Pancreas (tissue), 10 donors: ENCODE data around the gene CST9. TPM values are rescaled to one million over a fixed set of nuclear protein-coding genes. Genes with fewer than 3 reads are reported as not detected.

ENCODE experiments used
- ATAC-seq, 4 donors: fragments of 200-7000 bp; cut with Tn5 transposase; one replicate each; pipeline versions ENCODE4 v1.8.0 to v1.9.1; 2020; ENCODE audit warnings: mild to moderate bottlenecking in 4 of 4, moderate library complexity in 4 of 4
- DNase-seq, 6 donors: peaks; one replicate each; pipeline ENCODE4 v3.0.0-alpha.2; 2020
- FAIRE-seq: peaks from 2 replicates; lab custom pipeline; 2012; peaks lifted over from hg19 to GRCh38; lab: Jason Lieb, UNC
- H3K27ac ChIP-seq, 4 donors: fragments of 200-600 bp; sonication (generic); 1 replicate in 3 of 4; 2 replicates in 1 of 4; pipeline versions ENCODE4 v1.5.0 to v1.8.0; 2020
- H3K27me3 ChIP-seq, 4 donors: fragments of 200-600 bp; one replicate each; pipeline ENCODE4 v1.8.0; 2021
- H3K36me3 ChIP-seq, 3 donors: fragments of 200-600 bp; sonication (generic) in 1 of 3; one replicate each; pipeline versions ENCODE4 v1.5.0 to v1.8.0; 2020 to 2021
- H3K4me1 ChIP-seq, 3 donors: fragments of 200-600 bp; one replicate each; pipeline ENCODE4 v1.8.0; 2021
- H3K4me3 ChIP-seq, 4 donors: fragments of 200-600 bp; sonication (generic) in 2 of 4; one replicate each; pipeline versions ENCODE4 v1.5.0 to v1.8.0; 2020 to 2021
- H3K9me3 ChIP-seq, 4 donors: fragments of 200-600 bp; one replicate each; pipeline ENCODE4 v1.8.0; 2021
- WGBS, 2 donors: extraction: QIAGEN DNeasy Blood & Tissue Kit; methylation state at CpG; one replicate each; pipeline ENCODE4 v1.1.7; 2013; 5-methylcytosine and 5-hydroxymethylcytosine counted together
- intact Hi-C, 3 donors: fragments of 100-400 bp; cut with DNase I; formaldehyde crosslinking; loops; one replicate each; pipeline versions ENCODE4 v1.11.1 to v1.14.2; 2022
- polyA plus RNA-seq, 2 donors: library from polyadenylated mRNA; stranded (reverse); fragments of 200-250 nt; gene quantifications; one replicate each; pipeline ENCODE4 v1.2.3, GENCODE V29; 2013
- total RNA-seq, 6 donors: library from RNA; stranded (reverse); fragmentation: NEBNext Ultra II Directional in 4 of 6; extraction: Animal tissue kit (Norgen Biotek cat#: 25700) in 4 of 6; gene quantifications; one replicate each; pipeline versions ENCODE4 v1.2.1 to v1.2.4, GENCODE V29; 2021 to 2023
- TF ChIP-seq, protein P1 (sequence below), 4 donors: fragments of 200-600 bp; sonication (generic) in 3 of 4; IDR thresholded peaks; one replicate each; pipeline versions ENCODE4 v1.5.0 to v1.8.0; 2021; ENCODE audit warnings: antibody characterized with exemption in 4 of 4
- donor health status: healthy with polysubstance abuse.
- donor health status: DM: no; HTN: no; CAD: no; lungs with moderate emphysema.
- donor health status: DM: no; HTN: no; CAD: no.
- donor health status: control.
- donor health status: control.
- donor health status: Bipolar disorder and iron deficiency.
- donor health status: DM: yes; HTN: yes; CAD: no.
- donor health status: DM: no; HTN: no; CAD: no.
- donor health status: DM: no; HTN: no; CAD: no.
- donor health status: DM: yes; HTN: yes; CAD: no.

The CST9 gene
- total and polyA plus RNA-seq, 8 donors, result not detected

DNA sequence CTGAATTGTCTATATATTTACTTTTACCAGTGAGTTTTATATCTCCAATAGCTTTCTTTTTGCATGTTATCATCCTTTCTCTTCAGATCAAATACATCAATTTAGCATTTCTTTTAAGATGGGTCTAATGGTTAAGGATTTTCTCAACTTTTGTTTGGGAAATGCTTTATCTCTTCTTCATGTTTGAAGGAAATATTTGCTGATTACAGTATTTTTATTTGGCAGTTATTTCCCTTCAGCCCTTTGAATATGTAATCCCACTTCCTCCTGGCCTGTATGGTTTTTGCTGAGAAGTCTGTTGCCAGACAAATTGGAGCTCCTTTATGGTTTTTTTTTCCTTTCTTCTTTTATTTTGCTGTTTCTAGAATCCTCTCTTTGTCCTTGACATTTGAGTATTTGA is 30.7 kb downstream of the CST9 start:
- no peak for ATAC-seq
- Histone ChIP-seq H3K27me3 (peaks cover 0 to 4% (median 0%) of the 10 kb centered on the region in 4 donors), H3K4me1 (no peaks in the 10 kb centered on the region), H3K9me3 (no peaks in the 10 kb centered on the region), H3K27ac (no peak overlapping the region), H3K36me3 (no peaks in the 10 kb centered on the region), H3K4me3 (no peak overlapping the region)
- TF ChIP-seq, protein P1, sequence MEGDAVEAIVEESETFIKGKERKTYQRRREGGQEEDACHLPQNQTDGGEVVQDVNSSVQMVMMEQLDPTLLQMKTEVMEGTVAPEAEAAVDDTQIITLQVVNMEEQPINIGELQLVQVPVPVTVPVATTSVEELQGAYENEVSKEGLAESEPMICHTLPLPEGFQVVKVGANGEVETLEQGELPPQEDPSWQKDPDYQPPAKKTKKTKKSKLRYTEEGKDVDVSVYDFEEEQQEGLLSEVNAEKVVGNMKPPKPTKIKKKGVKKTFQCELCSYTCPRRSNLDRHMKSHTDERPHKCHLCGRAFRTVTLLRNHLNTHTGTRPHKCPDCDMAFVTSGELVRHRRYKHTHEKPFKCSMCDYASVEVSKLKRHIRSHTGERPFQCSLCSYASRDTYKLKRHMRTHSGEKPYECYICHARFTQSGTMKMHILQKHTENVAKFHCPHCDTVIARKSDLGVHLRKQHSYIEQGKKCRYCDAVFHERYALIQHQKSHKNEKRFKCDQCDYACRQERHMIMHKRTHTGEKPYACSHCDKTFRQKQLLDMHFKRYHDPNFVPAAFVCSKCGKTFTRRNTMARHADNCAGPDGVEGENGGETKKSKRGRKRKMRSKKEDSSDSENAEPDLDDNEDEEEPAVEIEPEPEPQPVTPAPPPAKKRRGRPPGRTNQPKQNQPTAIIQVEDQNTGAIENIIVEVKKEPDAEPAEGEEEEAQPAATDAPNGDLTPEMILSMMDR (IDR thresholded peaks at IDR 0.05), result no peak
- intact Hi-C loops, result no loop called here
- no peak for FAIRE-seq
- DNase-seq, result no peak

DNA sequence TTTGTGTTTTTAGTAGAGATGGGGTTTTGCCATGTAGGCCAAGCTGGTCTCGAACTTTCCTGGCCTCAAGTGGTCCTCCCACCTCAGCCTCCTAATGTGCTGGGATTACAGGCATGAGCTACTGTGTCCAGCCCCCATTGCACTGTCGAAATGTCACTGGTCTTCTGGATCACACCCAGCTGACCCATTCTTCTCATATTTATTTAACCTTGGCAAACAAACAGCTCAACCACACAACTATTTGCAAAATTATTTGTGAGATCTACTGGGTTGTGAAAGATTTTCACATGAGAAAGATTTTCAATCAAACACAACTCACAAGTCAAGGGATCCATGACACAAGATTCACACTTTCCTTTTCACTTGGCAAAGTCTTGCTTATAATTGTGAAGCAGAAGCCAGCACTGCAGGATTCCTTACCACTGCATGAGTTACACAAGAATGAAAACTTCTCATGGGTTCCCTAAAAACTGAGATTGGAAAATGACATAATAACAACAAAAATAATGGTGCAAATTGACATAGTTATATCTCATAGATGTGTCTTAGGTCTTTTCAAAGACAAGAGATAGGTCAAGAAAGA is 35.4 kb downstream of the CST9 start:
- Histone ChIP-seq H3K9me3 (no peaks in the 10 kb centered on the region), H3K4me3 (no peak overlapping the region), H3K36me3 (no peaks in the 10 kb centered on the region), H3K27ac (no peak overlapping the region), H3K27me3 (no peaks in the 10 kb centered on the region), H3K4me1 (no peaks in the 10 kb centered on the region)
- no peak for FAIRE-seq
- TF ChIP-seq, protein P1 (IDR thresholded peaks at IDR 0.05), result no peak
- no peak for ATAC-seq
- DNase-seq, result no peak
- intact Hi-C loops, result no loop called here
- WGBS, 2 donors, result 45 to 56% methylated on average over 2 of the region's 2 CpGs

DNA sequence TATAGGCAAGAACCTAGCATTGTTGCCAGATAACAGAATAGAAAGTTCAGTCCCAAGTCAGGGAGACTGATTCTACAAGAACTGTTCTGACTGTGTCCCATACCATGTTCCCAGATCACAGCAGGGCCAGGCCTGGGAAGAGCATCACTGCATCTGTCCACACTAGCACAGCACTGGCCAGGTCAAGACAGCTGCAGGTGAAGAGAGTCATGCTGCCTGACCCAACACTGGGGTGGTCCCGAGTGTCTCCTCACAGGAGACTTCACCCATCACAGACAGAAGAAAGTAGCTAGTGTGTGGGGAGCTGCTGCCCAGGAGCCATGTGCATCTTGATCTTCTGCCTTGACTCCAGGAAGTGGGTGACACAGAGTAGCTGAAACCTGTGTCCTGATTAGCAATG is 36.1 kb downstream of the CST9 start:
- H3K27me3 ChIP-seq, result no peaks in the 10 kb centered on the region
- ATAC-seq (no peak), FAIRE-seq (no peak), DNase-seq (peak in 1 of 6 donors; percentile 19)
- H3K4me3 ChIP-seq, result no peak overlapping the region
- intact Hi-C loops, result no loop called here
- H3K4me1 ChIP-seq, result no peaks in the 10 kb centered on the region
- no peaks in the 10 kb centered on the region for H3K36me3 ChIP-seq
- 53 to 62% methylated on average over 1 of the region's 1 CpG for WGBS, 2 donors
- TF ChIP-seq, protein P1 (IDR thresholded peaks at IDR 0.05), result no peak
- H3K27ac ChIP-seq, result no peak overlapping the region
- H3K9me3 ChIP-seq, result no peaks in the 10 kb centered on the region

DNA sequence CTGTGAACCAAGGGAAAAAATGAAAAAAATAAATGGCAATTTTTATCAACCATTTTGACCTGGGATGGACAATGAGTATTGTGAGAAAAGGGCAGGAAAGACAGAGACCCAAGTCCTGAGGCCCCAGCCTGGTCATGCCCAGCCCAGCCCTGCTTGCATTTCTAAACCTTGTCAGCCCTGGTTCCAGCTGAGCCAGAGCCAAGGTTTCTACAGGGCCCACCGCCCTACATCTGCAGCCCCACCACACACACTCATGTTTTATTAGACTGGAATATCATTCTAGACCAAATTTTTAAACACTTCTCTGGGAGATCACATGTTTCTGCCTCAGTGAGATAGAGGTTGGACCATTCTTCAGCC is 36.8 kb downstream of the CST9 start:
- 87 to 94% methylated on average over 1 of the region's 1 CpG for WGBS, 2 donors
- Histone ChIP-seq H3K9me3 (no peaks in the 10 kb centered on the region), H3K27ac (no peak overlapping the region), H3K4me3 (no peak overlapping the region), H3K36me3 (no peaks in the 10 kb centered on the region), H3K27me3 (no peaks in the 10 kb centered on the region), H3K4me1 (no peaks in the 10 kb centered on the region)
- ATAC-seq (no peak), FAIRE-seq (no peak), DNase-seq (no peak)
- TF ChIP-seq, protein P1 (IDR thresholded peaks at IDR 0.05), result no peak
- intact Hi-C loops, result no loop called here

DNA sequence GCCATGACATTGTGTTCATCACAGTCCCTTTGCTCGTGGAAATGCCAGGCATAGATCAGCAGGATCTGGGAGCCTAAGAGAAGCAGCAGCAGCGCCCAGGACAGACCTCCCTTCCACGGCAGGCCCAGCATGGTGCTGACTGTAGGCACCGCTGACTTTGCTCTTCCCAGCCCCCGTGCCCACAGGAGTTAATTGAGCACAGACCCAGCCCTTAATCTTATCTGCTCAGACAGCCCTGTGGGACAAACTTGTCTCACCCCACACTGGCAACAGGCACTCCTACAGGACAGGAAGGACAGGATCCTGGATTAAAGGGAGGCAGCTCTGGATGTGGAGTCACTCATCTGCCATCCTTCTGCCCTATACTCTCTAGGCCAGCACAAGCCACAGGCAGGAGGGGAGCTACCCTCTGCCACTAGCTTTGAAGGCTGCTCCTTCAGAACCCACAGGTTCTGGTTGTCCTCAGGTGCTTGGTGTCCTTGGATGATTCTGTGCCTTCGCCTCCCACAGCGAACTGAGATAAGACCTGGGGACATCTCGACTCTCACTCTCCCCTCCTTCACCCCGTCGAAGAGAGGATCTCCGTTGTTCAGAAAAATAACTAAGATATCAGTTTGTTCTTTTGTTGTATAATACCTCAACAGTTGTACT is 37.3 kb downstream of the CST9 start, which contains the start of gene CST9L:
Gene CST9L (minus strand): TSS at position 165 of the 651 bp plus-strand sequence. CDS start 34 bp downstream, at position 131.
- H3K27me3 ChIP-seq, result no peaks in the 10 kb centered on the region
- TF ChIP-seq, protein P1 (IDR thresholded peaks at IDR 0.05), result no peak
- DNase-seq (peak in 1 of 6 donors; percentile 25), ATAC-seq (no peak), FAIRE-seq (no peak)
- no peak within 1 kb of the TSS for H3K27ac ChIP-seq
- intact Hi-C loops, result no loop called here
- H3K9me3 ChIP-seq, result no peaks in the 10 kb centered on the region
- no peaks in the 10 kb centered on the region for H3K4me1 ChIP-seq
- WGBS, 2 donors, result 44 to 57% methylated on average over 11 of the region's 11 CpGs
- H3K4me3 ChIP-seq, result no peak within 1 kb of the TSS
- no peaks in the 10 kb centered on the region for H3K36me3 ChIP-seq
